GM10248 (cell line): ENCODE measurements around the gene TXNDC8.

Experiments used
- CTCF ChIA-PET: fragments of 300-600 bp; sonication (Branson Sonifier 250); formaldehyde crosslinking; extraction: SDS; loops from one replicate; lab custom pipeline; 2021; ENCODE audit warnings: antibody characterized with exemption; lab: Yijun Ruan, JAX
- POLR2A ChIA-PET: fragments of 350-650 bp; sonication (Branson Sonifier 250); formaldehyde crosslinking; extraction: SDS; loops from one replicate; lab custom pipeline; 2020; ENCODE audit warnings: antibody characterized with exemption; lab: Yijun Ruan, JAX
- DNase-seq: peaks from one replicate; pipeline ENCODE4 v3.0.0; 2012; ENCODE audit errors: extremely low spot score
- TF ChIP-seq, protein P1 (sequence below): IDR thresholded peaks from 2 replicates; pipeline ENCODE4 v1.5.1; 2012; ENCODE audit warnings: mild to moderate bottlenecking, low read depth; ENCODE audit errors: extremely low read depth, missing control alignments, control extremely low read depth

TXNDC8 gene

DNA sequence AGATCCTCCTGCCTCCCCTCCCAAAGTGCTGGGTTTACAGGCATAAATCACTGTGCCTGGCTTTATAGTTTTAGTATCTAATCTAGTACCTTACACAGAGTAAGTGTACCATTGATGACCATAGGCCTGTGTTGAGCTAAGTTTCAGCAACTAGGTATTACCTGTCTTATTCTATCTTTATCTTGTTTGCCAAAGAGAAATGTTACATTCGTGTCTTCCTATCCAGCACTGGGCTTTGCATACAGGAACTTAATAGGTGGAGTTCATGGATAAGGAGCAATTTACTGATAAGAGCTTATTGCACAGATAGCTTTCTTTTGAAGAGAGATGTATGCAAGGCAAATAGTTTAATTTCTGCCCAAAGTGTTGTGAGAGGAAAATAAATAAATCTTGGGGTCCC is 30.5 kb downstream of the TXNDC8 start:
- ChIA-PET CTCF (interaction anchor here (2.4 to 2.5 kb wide), 2 partner anchors 10 to 16 kb away, joined by 10 read pairs; no protein-coding TSS in a partner anchor), POLR2A (no interaction called here)
- TF ChIP-seq, protein P1, sequence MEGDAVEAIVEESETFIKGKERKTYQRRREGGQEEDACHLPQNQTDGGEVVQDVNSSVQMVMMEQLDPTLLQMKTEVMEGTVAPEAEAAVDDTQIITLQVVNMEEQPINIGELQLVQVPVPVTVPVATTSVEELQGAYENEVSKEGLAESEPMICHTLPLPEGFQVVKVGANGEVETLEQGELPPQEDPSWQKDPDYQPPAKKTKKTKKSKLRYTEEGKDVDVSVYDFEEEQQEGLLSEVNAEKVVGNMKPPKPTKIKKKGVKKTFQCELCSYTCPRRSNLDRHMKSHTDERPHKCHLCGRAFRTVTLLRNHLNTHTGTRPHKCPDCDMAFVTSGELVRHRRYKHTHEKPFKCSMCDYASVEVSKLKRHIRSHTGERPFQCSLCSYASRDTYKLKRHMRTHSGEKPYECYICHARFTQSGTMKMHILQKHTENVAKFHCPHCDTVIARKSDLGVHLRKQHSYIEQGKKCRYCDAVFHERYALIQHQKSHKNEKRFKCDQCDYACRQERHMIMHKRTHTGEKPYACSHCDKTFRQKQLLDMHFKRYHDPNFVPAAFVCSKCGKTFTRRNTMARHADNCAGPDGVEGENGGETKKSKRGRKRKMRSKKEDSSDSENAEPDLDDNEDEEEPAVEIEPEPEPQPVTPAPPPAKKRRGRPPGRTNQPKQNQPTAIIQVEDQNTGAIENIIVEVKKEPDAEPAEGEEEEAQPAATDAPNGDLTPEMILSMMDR = no peak
- no peak for DNase-seq

DNA sequence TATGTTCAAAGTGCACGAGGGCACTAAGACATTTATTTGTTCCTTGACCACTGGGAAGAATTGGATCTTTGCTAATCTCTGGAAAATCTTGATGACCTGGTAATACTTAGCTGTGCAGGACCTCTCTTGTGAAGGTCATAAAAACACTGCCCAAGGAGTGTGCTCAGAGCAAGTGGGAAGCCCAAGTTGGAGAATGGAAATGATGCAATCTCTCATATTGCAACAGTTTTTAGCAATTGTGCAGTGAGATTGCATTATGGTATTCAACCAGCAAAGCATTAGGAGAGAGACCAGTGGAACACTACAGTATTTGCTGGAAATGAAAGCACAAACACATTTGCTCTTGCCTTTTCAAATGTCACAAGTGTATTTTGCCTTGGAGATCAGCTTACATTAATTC is 34.5 kb downstream of the TXNDC8 start:
- CTCF ChIA-PET = no interaction called here
- DNase-seq = no peak
- TF ChIP-seq, protein P1 = no peak
- POLR2A ChIA-PET = no interaction called here

DNA sequence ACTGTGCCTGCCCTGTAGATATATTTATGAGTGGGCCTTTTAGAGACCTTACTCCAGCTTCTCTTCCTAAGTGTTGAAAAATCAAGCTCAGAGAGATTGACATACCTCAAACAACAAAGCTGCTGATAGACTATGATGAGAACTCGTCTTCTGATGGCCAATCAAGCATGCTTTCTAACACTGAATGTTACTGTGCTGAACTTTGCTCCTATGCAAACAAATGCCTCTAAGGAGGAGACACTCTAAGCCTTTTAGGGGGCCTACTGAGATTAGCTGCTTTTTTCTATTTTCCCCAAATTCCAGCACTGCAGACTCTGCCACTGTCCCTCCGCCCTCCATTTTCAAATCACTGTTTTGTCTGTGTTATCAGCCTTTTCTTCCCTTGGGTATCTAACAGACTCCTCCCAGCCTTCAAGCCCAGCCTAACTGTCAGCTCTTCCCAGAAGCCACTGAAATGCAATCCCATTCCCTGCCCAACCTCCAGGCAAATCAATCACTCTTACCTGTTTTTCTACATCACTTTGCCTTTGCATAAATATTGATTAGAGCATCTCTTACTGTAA is 39.5 kb downstream of the TXNDC8 start:
- TF ChIP-seq, protein P1 = no peak
- ChIA-PET CTCF (interaction anchor here (0.7 to 1.9 kb wide), 4 partner anchors 9 to 29 kb away, joined by 3 to 10 read pairs (median 5); no protein-coding TSS in a partner anchor), POLR2A (no interaction called here)
- DNase-seq = no peak

DNA sequence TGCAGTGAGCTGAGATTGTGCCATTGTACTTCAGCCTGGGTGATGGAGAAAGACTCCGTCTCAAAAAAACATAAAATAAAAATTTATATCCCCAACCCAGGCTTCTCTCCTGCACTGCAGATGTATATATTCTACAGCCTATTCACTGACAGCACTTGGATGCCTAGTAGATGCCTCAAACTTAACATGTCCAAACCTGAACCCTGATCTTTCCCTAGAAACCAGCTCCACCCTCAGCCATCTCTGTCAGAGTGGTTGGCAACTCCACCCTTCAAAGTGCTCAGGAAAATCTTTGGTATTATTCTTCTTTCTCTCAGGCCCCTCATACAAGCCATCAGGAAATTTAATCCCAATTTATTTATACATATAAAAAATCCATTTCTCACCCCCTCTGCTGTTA is 44.4 kb downstream of the TXNDC8 start:
- no peak for DNase-seq
- CTCF ChIA-PET = no interaction called here
- POLR2A ChIA-PET = no interaction called here
- TF ChIP-seq, protein P1 = no peak

DNA sequence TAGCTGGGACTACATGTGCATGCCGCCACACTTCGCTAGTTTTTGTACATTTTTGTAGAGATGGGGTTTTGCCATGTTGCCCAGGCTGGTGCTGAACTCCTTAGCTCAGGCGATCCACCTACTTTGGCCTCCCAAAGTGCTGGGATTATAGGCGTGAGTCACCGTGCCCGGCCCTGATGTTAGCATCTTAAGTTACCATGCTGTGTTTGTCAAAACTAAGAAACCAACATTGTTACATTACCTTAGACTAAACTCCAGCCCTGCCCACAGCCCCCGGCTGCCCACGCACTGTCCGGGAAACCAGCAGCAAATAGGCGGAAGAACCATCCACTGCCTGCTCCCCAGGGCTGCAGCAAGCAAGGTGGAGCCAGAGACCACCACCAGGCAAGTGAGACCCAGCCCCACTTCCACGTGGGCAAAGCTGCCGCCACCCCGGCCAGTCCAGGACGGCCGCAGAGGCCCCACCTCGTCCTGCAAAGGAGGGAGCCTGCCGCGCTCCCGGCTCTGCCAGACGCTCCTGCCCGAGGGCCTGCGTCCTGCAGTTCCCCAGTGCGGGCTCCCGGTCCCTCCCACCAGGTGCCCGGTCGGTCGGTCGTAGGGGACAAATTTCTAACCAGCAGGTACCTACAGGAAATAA is 45.6 kb downstream of the TXNDC8 start:
- no peak for DNase-seq
- TF ChIP-seq, protein P1 = no peak
- ChIA-PET POLR2A (no interaction called here), CTCF (no interaction called here)

DNA sequence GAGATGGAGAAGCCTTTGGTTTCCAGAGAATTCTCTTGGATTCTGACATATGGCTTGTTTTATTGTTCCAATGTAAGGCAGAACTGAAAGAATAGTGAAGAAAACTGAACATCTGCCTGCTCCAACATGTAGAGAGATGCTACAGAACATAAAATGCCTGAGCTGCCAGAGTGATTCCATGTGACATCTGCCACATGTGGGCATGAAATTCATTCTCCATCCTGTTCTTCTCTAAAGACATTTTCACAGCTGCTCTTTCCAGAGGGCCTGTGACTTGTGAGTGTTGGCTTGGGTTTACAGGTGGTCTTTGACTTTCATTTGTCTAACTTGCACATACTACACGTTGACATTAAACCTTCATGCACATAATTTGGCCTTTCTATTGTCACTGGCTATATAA is 47.7 kb downstream of the TXNDC8 start:
- no peak for DNase-seq
- POLR2A ChIA-PET = no interaction called here
- CTCF ChIA-PET = interaction anchor here (1.4 kb wide), 1 partner anchor 12 kb away, joined by 3 read pairs; no protein-coding TSS in a partner anchor
- TF ChIP-seq, protein P1 = no peak

DNA sequence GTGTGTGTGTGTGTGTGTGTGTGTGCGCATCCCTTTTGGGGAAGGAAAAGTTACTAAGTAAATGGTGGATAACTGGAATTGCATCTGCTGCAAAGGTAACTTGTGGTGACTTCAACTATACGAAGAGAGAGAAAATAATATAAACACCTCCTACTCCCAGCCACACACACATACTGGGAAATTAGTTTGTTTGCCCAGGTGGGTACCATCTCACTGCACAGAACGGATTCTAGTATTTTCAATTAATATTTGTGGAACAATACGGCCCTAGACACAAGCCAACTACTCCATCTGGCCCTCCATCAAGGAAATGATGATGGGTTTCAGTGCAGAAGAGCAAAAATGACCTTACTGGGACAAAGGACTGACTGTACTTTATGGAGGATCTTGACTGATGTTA is 49.2 kb downstream of the TXNDC8 start:
- CTCF ChIA-PET = no interaction called here
- POLR2A ChIA-PET = no interaction called here

More for the DNA sequence above, 49.2 kb downstream of the TXNDC8 start:
- no peak for DNase-seq
- TF ChIP-seq, protein P1 = no peak
